Panc1 (cell line): Measurements from ENCODE around the gene DPT.

ENCODE experiments used
- POLR2AphosphoS5 ChIP-seq: IDR thresholded peaks from 2 replicates; pipeline ENCODE4 v1.6.1; 2012; ENCODE audit warnings: mild to moderate bottlenecking, low read depth, low read length, moderate library complexity
- SIN3A ChIP-seq: IDR thresholded peaks from 2 replicates; pipeline ENCODE4 v1.6.1; 2012; ENCODE audit warnings: low read depth, mild to moderate bottlenecking, low read length, moderate library complexity, borderline replicate concordance; ENCODE audit not compliant: insufficient read depth
- TF ChIP-seq, protein P1 (sequence below): fragments of 450-650 bp; IDR thresholded peaks from 2 replicates; pipeline ENCODE4 v1.5.1; 2017; ENCODE audit warnings: mild to moderate bottlenecking

GRCh38 chr1:168742386-168742785 lies 13.4 kb upstream of the DPT start:
- TF ChIP-seq, protein P1, sequence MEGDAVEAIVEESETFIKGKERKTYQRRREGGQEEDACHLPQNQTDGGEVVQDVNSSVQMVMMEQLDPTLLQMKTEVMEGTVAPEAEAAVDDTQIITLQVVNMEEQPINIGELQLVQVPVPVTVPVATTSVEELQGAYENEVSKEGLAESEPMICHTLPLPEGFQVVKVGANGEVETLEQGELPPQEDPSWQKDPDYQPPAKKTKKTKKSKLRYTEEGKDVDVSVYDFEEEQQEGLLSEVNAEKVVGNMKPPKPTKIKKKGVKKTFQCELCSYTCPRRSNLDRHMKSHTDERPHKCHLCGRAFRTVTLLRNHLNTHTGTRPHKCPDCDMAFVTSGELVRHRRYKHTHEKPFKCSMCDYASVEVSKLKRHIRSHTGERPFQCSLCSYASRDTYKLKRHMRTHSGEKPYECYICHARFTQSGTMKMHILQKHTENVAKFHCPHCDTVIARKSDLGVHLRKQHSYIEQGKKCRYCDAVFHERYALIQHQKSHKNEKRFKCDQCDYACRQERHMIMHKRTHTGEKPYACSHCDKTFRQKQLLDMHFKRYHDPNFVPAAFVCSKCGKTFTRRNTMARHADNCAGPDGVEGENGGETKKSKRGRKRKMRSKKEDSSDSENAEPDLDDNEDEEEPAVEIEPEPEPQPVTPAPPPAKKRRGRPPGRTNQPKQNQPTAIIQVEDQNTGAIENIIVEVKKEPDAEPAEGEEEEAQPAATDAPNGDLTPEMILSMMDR: no peak
- TF ChIP-seq POLR2AphosphoS5 (no peak), SIN3A (no peak)
